Mesenchymal stem cell (in vitro differentiated cells and primary cell): Measurements from ENCODE around the gene ALG14.
A peak's percentile ranks its signal among the peaks of the same experiment; 100 is the strongest.

Experiments
- DNase-seq: peaks from one replicate; pipeline ENCODE4 v3.0.0-alpha.2; 2013
- H2AFZ ChIP-seq: one replicate; pipeline ENCODE4 v1.6.1; 2013; ENCODE audit warnings: low read depth, mild to moderate bottlenecking, control low read depth, inconsistent platforms, low read length, moderate library complexity
- H2AK5ac ChIP-seq: 2 replicates; pipeline ENCODE4 v1.6.1; 2013; ENCODE audit warnings: low read length, moderate library complexity, mild to moderate bottlenecking, inconsistent platforms; ENCODE audit not compliant: severe bottlenecking
- H2BK120ac ChIP-seq: one replicate; pipeline ENCODE4 v1.6.1; 2013; ENCODE audit warnings: low read depth, mild to moderate bottlenecking, inconsistent platforms, low read length, moderate library complexity
- H2BK12ac ChIP-seq, 2 experiments: one replicate each; pipeline ENCODE4 v1.6.1; 2013; ENCODE audit warnings: inconsistent platforms in 2 of 2, low read length in 2 of 2, mild to moderate bottlenecking in 2 of 2, moderate library complexity in 2 of 2, control low read depth in 1 of 2
- H2BK15ac ChIP-seq: one replicate; pipeline ENCODE4 v1.6.1; 2013; ENCODE audit warnings: mild to moderate bottlenecking, low read depth, inconsistent platforms; ENCODE audit not compliant: poor library complexity, severe bottlenecking
- H2BK5ac ChIP-seq: 2 replicates; pipeline ENCODE4 v1.6.1; 2013; ENCODE audit warnings: low read depth, mild to moderate bottlenecking, low read length, control low read depth, inconsistent platforms; ENCODE audit not compliant: poor library complexity, severe bottlenecking
- H3K14ac ChIP-seq, 2 experiments: one replicate each; pipeline ENCODE4 v1.6.1; 2013; ENCODE audit warnings: inconsistent platforms in 2 of 2, low read length in 2 of 2, control low read depth in 1 of 2, mild to moderate bottlenecking in 1 of 2, moderate library complexity in 1 of 2
- H3K18ac ChIP-seq, 2 experiments: one replicate each; pipeline ENCODE4 v1.6.1; 2013; ENCODE audit warnings: inconsistent platforms in 2 of 2, low read length in 2 of 2, control low read depth in 1 of 2, low read depth in 1 of 2, mild to moderate bottlenecking in 1 of 2
- H3K23ac ChIP-seq, 2 experiments: one replicate each; pipeline ENCODE4 v1.6.1; 2013; ENCODE audit warnings: inconsistent platforms in 2 of 2, low read length in 2 of 2, mild to moderate bottlenecking in 2 of 2, moderate library complexity in 2 of 2, control low read depth in 1 of 2
- H3K27ac ChIP-seq: 2 replicates; pipeline ENCODE4 v1.5.1; 2013; ENCODE audit warnings: mild to moderate bottlenecking, moderate library complexity, low read length, control low read depth, inconsistent platforms; ENCODE audit not compliant: poor library complexity, severe bottlenecking
- H3K27me3 ChIP-seq, 2 experiments: 2 replicates each; pipeline versions ENCODE4 v1.6.1 to v1.7.0; 2013; ENCODE audit warnings: low read length in 2 of 2, mild to moderate bottlenecking in 2 of 2, moderate library complexity in 2 of 2, control low read depth in 1 of 2, inconsistent platforms in 1 of 2; ENCODE audit not compliant: control insufficient read depth in 1 of 2, insufficient read depth in 1 of 2
- H3K36me3 ChIP-seq, 2 experiments: 2 replicates each; pipeline versions ENCODE4 v1.6.1 to v1.7.0; 2013; ENCODE audit warnings: low read length in 2 of 2, control low read depth in 1 of 2, inconsistent platforms in 1 of 2, low read depth in 1 of 2, mild to moderate bottlenecking in 1 of 2; ENCODE audit not compliant: insufficient read depth in 2 of 2, control insufficient read depth in 1 of 2
- H3K4ac ChIP-seq, 2 experiments: one replicate each; pipeline ENCODE4 v1.6.1; 2013; ENCODE audit warnings: inconsistent platforms in 2 of 2, low read length in 2 of 2, mild to moderate bottlenecking in 2 of 2, moderate library complexity in 2 of 2, control low read depth in 1 of 2, low read depth in 1 of 2
- H3K4me1 ChIP-seq: 2 replicates; pipeline ENCODE4 v1.6.1; 2013; ENCODE audit warnings: low read depth, low read length, control low read depth; ENCODE audit not compliant: control insufficient read depth, insufficient read depth
- H3K4me2 ChIP-seq: 2 replicates; pipeline ENCODE4 v1.6.1; 2013; ENCODE audit warnings: low read length, mild to moderate bottlenecking, inconsistent platforms; ENCODE audit not compliant: poor library complexity, severe bottlenecking
- H3K4me3 ChIP-seq, 2 experiments: 2 replicates each; pipeline versions ENCODE4 v1.5.1 to v1.7.0; 2013; ENCODE audit warnings: low read length in 2 of 2, mild to moderate bottlenecking in 2 of 2, control low read depth in 1 of 2, low read depth in 1 of 2; ENCODE audit not compliant: insufficient read depth in 1 of 2
- H3K79me1 ChIP-seq: replicated peaks from 2 replicates; pipeline ENCODE4 v1.6.1; 2013; ENCODE audit warnings: mild to moderate bottlenecking, control low read depth, low read length, inconsistent platforms; ENCODE audit not compliant: poor library complexity, severe bottlenecking
- H3K9ac ChIP-seq: 2 replicates; pipeline ENCODE4 v1.7.0; 2013; ENCODE audit warnings: mild to moderate bottlenecking, low read length, moderate library complexity
- H3K9me3 ChIP-seq: 2 replicates; pipeline ENCODE4 v1.7.0; 2013; ENCODE audit warnings: mild to moderate bottlenecking, low read length; ENCODE audit not compliant: control insufficient read depth
- H4K8ac ChIP-seq: one replicate; pipeline ENCODE4 v1.6.1; 2013; ENCODE audit warnings: inconsistent platforms, mild to moderate bottlenecking, low read length, moderate library complexity
- H4K91ac ChIP-seq: one replicate; pipeline ENCODE4 v1.6.1; 2013; ENCODE audit warnings: mild to moderate bottlenecking, low read length, inconsistent platforms
- WGBS: methylation state at CpG from one replicate; pipeline ENCODE4 v1.1.7; 2013; ENCODE audit warnings: mixed read lengths; 5-methylcytosine and 5-hydroxymethylcytosine counted together

ALG14 gene

GRCh38 chr1:94973309-94973922 lies 99.3 kb downstream of the ALG14 start:
- H2BK12ac ChIP-seq = peak overlapping the region in 1 of 2 experiments; percentile 83
- no peak overlapping the region for H2BK15ac ChIP-seq
- peak overlapping the region; percentile 76 for H4K91ac ChIP-seq
- no peak overlapping the region for H3K23ac ChIP-seq
- peak overlapping the region; percentile 26 for H3K27ac ChIP-seq
- no peaks in the 10 kb centered on the region for H3K27me3 ChIP-seq
- WGBS = 94% methylated on average over 8 of the region's 8 CpGs
- no peaks in the 10 kb centered on the region for H3K36me3 ChIP-seq
- peak overlapping the region; percentile 98 for H2AK5ac ChIP-seq
- no peaks in the 10 kb centered on the region for H3K9me3 ChIP-seq
- H3K18ac ChIP-seq = peak overlapping the region in 1 of 2 experiments; percentile 2
- H3K9ac ChIP-seq = peak overlapping the region; percentile 50
- no peak overlapping the region for H2AFZ ChIP-seq
- no peak overlapping the region for H3K4me3 ChIP-seq
- H3K79me1 ChIP-seq = no peaks in the 10 kb centered on the region
- no peak for DNase-seq
- H3K14ac ChIP-seq = no peak overlapping the region
- peak overlapping the region; percentile 43 for H2BK120ac ChIP-seq
- no peak overlapping the region for H3K4ac ChIP-seq
- no peak overlapping the region for H2BK5ac ChIP-seq
- H3K4me2 ChIP-seq = no peak overlapping the region
- peaks cover 8% of the 10 kb centered on the region for H3K4me1 ChIP-seq
- no peak overlapping the region for H4K8ac ChIP-seq

GRCh38 chr1:94971491-94971924 lies 101.2 kb downstream of the ALG14 start:
- Histone ChIP-seq H2AK5ac (no peak overlapping the region), H2BK5ac (no peak overlapping the region), H3K4me2 (no peak overlapping the region), H3K18ac (no peak overlapping the region), H3K4me3 (no peak overlapping the region), H3K4me1 (peaks cover 8% of the 10 kb centered on the region), H3K23ac (no peak overlapping the region), H2BK120ac (no peak overlapping the region), H2BK15ac (no peak overlapping the region), H3K79me1 (no peaks in the 10 kb centered on the region), H3K27me3 (no peaks in the 10 kb centered on the region), H3K36me3 (no peaks in the 10 kb centered on the region), H3K9ac (peak overlapping the region; percentile 0), H3K27ac (no peak overlapping the region), H2BK12ac (peak overlapping the region in 1 of 2 experiments; percentile 78), H4K91ac (no peak overlapping the region), H3K9me3 (no peaks in the 10 kb centered on the region), H2AFZ (no peak overlapping the region), H3K4ac (peak overlapping the region in 1 of 2 experiments; percentile 50), H4K8ac (no peak overlapping the region), H3K14ac (no peak overlapping the region)
- no peak for DNase-seq
- WGBS = 47% methylated on average over 3 of the region's 6 CpGs

GRCh38 chr1:94970783-94971182 lies 102.0 kb downstream of the ALG14 start:
- 10% methylated on average over 1 of the region's 2 CpGs for WGBS
- H3K4me1 ChIP-seq = peaks cover 8% of the 10 kb centered on the region
- H2BK120ac ChIP-seq = no peak overlapping the region
- no peak overlapping the region for H2AFZ ChIP-seq
- peak overlapping the region; percentile 24 to 33 for H3K18ac ChIP-seq
- no peak overlapping the region for H4K91ac ChIP-seq
- H3K4ac ChIP-seq = no peak overlapping the region
- H3K4me3 ChIP-seq = no peak overlapping the region
- H2BK15ac ChIP-seq = peak overlapping the region; percentile 83
- H3K23ac ChIP-seq = no peak overlapping the region
- no peaks in the 10 kb centered on the region for H3K27me3 ChIP-seq
- no peak for DNase-seq
- peak overlapping the region; percentile 1 for H3K9ac ChIP-seq
- H3K36me3 ChIP-seq = no peaks in the 10 kb centered on the region
- H3K9me3 ChIP-seq = no peaks in the 10 kb centered on the region
- no peak overlapping the region for H2BK5ac ChIP-seq
- no peak overlapping the region for H3K4me2 ChIP-seq
- H3K79me1 ChIP-seq = no peaks in the 10 kb centered on the region
- no peak overlapping the region for H2AK5ac ChIP-seq
- H2BK12ac ChIP-seq = peak overlapping the region in 1 of 2 experiments; percentile 84
- peak overlapping the region; percentile 41 for H4K8ac ChIP-seq
- no peak overlapping the region for H3K27ac ChIP-seq
- no peak overlapping the region for H3K14ac ChIP-seq

GRCh38 chr1:94969137-94969536 lies 103.6 kb downstream of the ALG14 start:
- no peak overlapping the region for H4K91ac ChIP-seq
- DNase-seq = no peak
- H3K36me3 ChIP-seq = no peaks in the 10 kb centered on the region
- H3K4me3 ChIP-seq = no peak overlapping the region
- H2BK5ac ChIP-seq = no peak overlapping the region
- H3K27me3 ChIP-seq = no peaks in the 10 kb centered on the region
- H3K4ac ChIP-seq = no peak overlapping the region
- WGBS = 98% methylated on average over 5 of the region's 6 CpGs
- H2AFZ ChIP-seq = no peak overlapping the region
- no peak overlapping the region for H2AK5ac ChIP-seq
- H4K8ac ChIP-seq = no peak overlapping the region
- no peaks in the 10 kb centered on the region for H3K79me1 ChIP-seq
- no peak overlapping the region for H3K9ac ChIP-seq
- no peaks in the 10 kb centered on the region for H3K9me3 ChIP-seq
- no peak overlapping the region for H3K18ac ChIP-seq
- H3K23ac ChIP-seq = no peak overlapping the region
- H3K4me2 ChIP-seq = no peak overlapping the region
- H2BK120ac ChIP-seq = no peak overlapping the region
- H3K27ac ChIP-seq = no peak overlapping the region
- H3K14ac ChIP-seq = no peak overlapping the region
- H3K4me1 ChIP-seq = peaks cover 8% of the 10 kb centered on the region
- H2BK15ac ChIP-seq = no peak overlapping the region
- no peak overlapping the region for H2BK12ac ChIP-seq
